HG03457 (cell line): ENCODE data around the gene ALG14.
"Not testable (repeated sequence)": the region's sequence is repeated elsewhere in the genome, so short reads cannot be mapped to it uniquely, and the experiment has no call there.

ENCODE experiments used
- ATAC-seq: cut with Tn5 transposase; IDR thresholded peaks from one replicate; pipeline ENCODE4 v1.9.1; 2021; ENCODE audit warnings: moderate number of reproducible peaks; ENCODE audit not compliant: unreplicated experiment

ALG14 gene

GRCh38 chr1:95013950-95014574, 58.7 kb downstream of the ALG14 start:
- ATAC-seq = no peak

GRCh38 chr1:95012389-95012788, 60.4 kb downstream of the ALG14 start:
- no peak for ATAC-seq

GRCh38 chr1:95010158-95010557, 62.6 kb downstream of the ALG14 start:
- no peak for ATAC-seq

- ATAC-seq = no peak
Observed at GRCh38 chr1:95007687-95008086, 65.1 kb downstream of the ALG14 start.

- ATAC-seq = no peak
Observed at GRCh38 chr1:95006681-95007080, 66.1 kb downstream of the ALG14 start.

- no peak for ATAC-seq
Observed at GRCh38 chr1:95005584-95005983, 67.2 kb downstream of the ALG14 start.

- no peak for ATAC-seq
Observed at GRCh38 chr1:95004013-95004412, 68.7 kb downstream of the ALG14 start.

GRCh38 chr1:95003433-95003738, 69.4 kb downstream of the ALG14 start:
- ATAC-seq = no peak

GRCh38 chr1:95002540-95003432, 70.0 kb downstream of the ALG14 start:
- no peak for ATAC-seq

- no peak for ATAC-seq
Observed at GRCh38 chr1:95002164-95002539, 70.6 kb downstream of the ALG14 start.

GRCh38 chr1:94999456-95000131, 73.2 kb downstream of the ALG14 start:
- ATAC-seq = no peak

- ATAC-seq = no peak
Observed at GRCh38 chr1:94998748-94999147, 74.0 kb downstream of the ALG14 start.

- ATAC-seq = no peak
Observed at GRCh38 chr1:94998114-94998513, 74.6 kb downstream of the ALG14 start.

- ATAC-seq = not testable (repeated sequence)
Observed at GRCh38 chr1:94995536-94995935, 77.2 kb downstream of the ALG14 start.

- ATAC-seq = no peak
Observed at GRCh38 chr1:94994805-94995204, 77.9 kb downstream of the ALG14 start.

GRCh38 chr1:94993931-94994645, 78.7 kb downstream of the ALG14 start:
- no peak for ATAC-seq

- ATAC-seq = no peak
Observed at GRCh38 chr1:94992863-94993563, 79.7 kb downstream of the ALG14 start.

- ATAC-seq = no peak
Observed at GRCh38 chr1:94992161-94992560, 80.6 kb downstream of the ALG14 start.

- ATAC-seq = no peak
Observed at GRCh38 chr1:94989911-94990473, 82.8 kb downstream of the ALG14 start.

- no peak for ATAC-seq
Observed at GRCh38 chr1:94989398-94989797, 83.4 kb downstream of the ALG14 start.
